ENCODE results near the gene NACC2. TPM values are rescaled to one million over a fixed set of nuclear protein-coding genes. Genes with fewer than 3 reads are reported as not detected.

The NACC2 gene
- total and polyA plus RNA-seq, 2 experiments from 2014 or later, result 11.0 to 13.0 TPM

- Histone ChIP-seq H3K9me3 (ENCODE audit: low read depth) (no peaks in the 10 kb centered on the region), H3K4me3 (no peak overlapping the region), H2AFZ (no peak overlapping the region), H3K27me3 (no peaks in the 10 kb centered on the region), H3K9me2 (replicated peaks; ENCODE audit: insufficient read depth) (no peaks in the 10 kb centered on the region), H3K4me2 (no peak overlapping the region), H3K27ac (no peak overlapping the region), H3K36me3 (replicated peaks; ENCODE audit: insufficient read depth, low read depth) (no peaks in the 10 kb centered on the region), H3K4me1 (ENCODE audit: insufficient read depth) (no peaks in the 10 kb centered on the region), H3K79me2 (peaks cover 38% of the 10 kb centered on the region), H4K20me1 (ENCODE audit: insufficient read depth, poor library complexity, severe bottlenecking) (peaks cover 13% of the 10 kb centered on the region)
- 98% methylated on average over 19 of the region's 19 CpGs for WGBS (ENCODE audit: low lambda C conversion rate, missing lambda C conversion rate)
- no peak for DNase-seq (ENCODE audit: low spot score)
- TF ChIP-seq EZH2phosphoT487 (IDR thresholded peaks at IDR 0.05; ENCODE audit: low read depth, severe bottlenecking, unreplicated experiment) (no peak), EZH2 (IDR thresholded peaks at IDR 0.05; ENCODE audit: borderline replicate concordance) (no peak), CTCF (IDR thresholded peaks at IDR 0.05; ENCODE audit: poor library complexity) (no peak)
These were observed 73.0 kb downstream of the NACC2 start for GRCh38 chr9:136021872-136022681.

GRCh38 chr9:136021171-136021871 lies 73.8 kb downstream of the NACC2 start:
- peaks cover 30% of the 10 kb centered on the region for H3K79me2 ChIP-seq
- H4K20me1 ChIP-seq (ENCODE audit: insufficient read depth, poor library complexity, severe bottlenecking), result peaks cover 16% of the 10 kb centered on the region
- H3K9me2 ChIP-seq (replicated peaks; ENCODE audit: insufficient read depth), result no peaks in the 10 kb centered on the region
- no peak overlapping the region for H3K27ac ChIP-seq
- TF ChIP-seq EZH2 (IDR thresholded peaks at IDR 0.05; ENCODE audit: borderline replicate concordance), result no peak
- TF ChIP-seq CTCF (IDR thresholded peaks at IDR 0.05; ENCODE audit: poor library complexity), result no peak
- TF ChIP-seq EZH2phosphoT487 (IDR thresholded peaks at IDR 0.05; ENCODE audit: low read depth, severe bottlenecking, unreplicated experiment), result no peak
- H3K9me3 ChIP-seq (ENCODE audit: low read depth), result no peaks in the 10 kb centered on the region
- WGBS (ENCODE audit: low lambda C conversion rate, missing lambda C conversion rate), result 79% methylated on average over 25 of the region's 25 CpGs
- no peak overlapping the region for H3K4me3 ChIP-seq
- no peaks in the 10 kb centered on the region for H3K36me3 ChIP-seq (replicated peaks; ENCODE audit: insufficient read depth, low read depth)
- no peak overlapping the region for H3K4me2 ChIP-seq
- DNase-seq (ENCODE audit: low spot score), result no peak
- no peaks in the 10 kb centered on the region for H3K27me3 ChIP-seq
- H2AFZ ChIP-seq, result no peak overlapping the region
- no peaks in the 10 kb centered on the region for H3K4me1 ChIP-seq (ENCODE audit: insufficient read depth)

GRCh38 chr9:136020671-136021070 lies 74.4 kb downstream of the NACC2 start:
- H4K20me1 ChIP-seq (ENCODE audit: insufficient read depth, poor library complexity, severe bottlenecking), result peaks cover 19% of the 10 kb centered on the region
- no peaks in the 10 kb centered on the region for H3K27me3 ChIP-seq
- H3K9me3 ChIP-seq (ENCODE audit: low read depth), result no peaks in the 10 kb centered on the region
- no peak for DNase-seq (ENCODE audit: low spot score)
- no peak overlapping the region for H2AFZ ChIP-seq
- no peak for TF ChIP-seq EZH2 (IDR thresholded peaks at IDR 0.05; ENCODE audit: borderline replicate concordance)
- no peak for TF ChIP-seq EZH2phosphoT487 (IDR thresholded peaks at IDR 0.05; ENCODE audit: low read depth, severe bottlenecking, unreplicated experiment)
- TF ChIP-seq CTCF (IDR thresholded peaks at IDR 0.05; ENCODE audit: poor library complexity), result no peak
- H3K4me2 ChIP-seq, result no peak overlapping the region
- H3K9me2 ChIP-seq (replicated peaks; ENCODE audit: insufficient read depth), result no peaks in the 10 kb centered on the region
- H3K79me2 ChIP-seq, result peaks cover 28% of the 10 kb centered on the region
- H3K4me1 ChIP-seq (ENCODE audit: insufficient read depth), result no peaks in the 10 kb centered on the region
- H3K4me3 ChIP-seq, result no peak overlapping the region
- H3K27ac ChIP-seq, result no peak overlapping the region
- 85% methylated on average over 9 of the region's 9 CpGs for WGBS (ENCODE audit: low lambda C conversion rate, missing lambda C conversion rate)
- no peaks in the 10 kb centered on the region for H3K36me3 ChIP-seq (replicated peaks; ENCODE audit: insufficient read depth, low read depth)

All from hepatocyte (in vitro differentiated cells).